NCI-H1436 (cell line): ENCODE results near the gene SEMA3E.
"Not testable (repeated sequence)": the region's sequence is repeated elsewhere in the genome, so short reads cannot be mapped to it uniquely, and the experiment has no call there.

ENCODE experiments used
- DNase-seq: peaks from one replicate; lab custom pipeline; 2025; lab: John Stamatoyannopoulos, UW

Gene SEMA3E

GRCh38 chr7:83648464-83649241, at the start of gene SEMA3E:
Gene SEMA3E (minus strand): TSS chr7:83649139.
- no peak for DNase-seq

- DNase-seq: no peak
Observed at GRCh38 chr7:83697804-83698530, 49.0 kb upstream of the SEMA3E start.

- DNase-seq: no peak
Observed at GRCh38 chr7:83696101-83696500, 47.2 kb upstream of the SEMA3E start.

- DNase-seq: no peak
Observed at GRCh38 chr7:83695128-83695960, 46.4 kb upstream of the SEMA3E start.

GRCh38 chr7:83693256-83693655, 44.3 kb upstream of the SEMA3E start:
- no peak for DNase-seq

- DNase-seq: no peak
Observed at GRCh38 chr7:83691095-83691494, 42.2 kb upstream of the SEMA3E start.

GRCh38 chr7:83689855-83690254, 40.9 kb upstream of the SEMA3E start:
- no peak for DNase-seq

- DNase-seq: no peak
Observed at GRCh38 chr7:83686416-83686815, 37.5 kb upstream of the SEMA3E start.

- DNase-seq: no peak
Observed at GRCh38 chr7:83684928-83685327, 36.0 kb upstream of the SEMA3E start.

- no peak for DNase-seq
Observed at GRCh38 chr7:83681200-83681778, 32.4 kb upstream of the SEMA3E start.

GRCh38 chr7:83677180-83677866, 28.4 kb upstream of the SEMA3E start:
- peak; percentile 18 for DNase-seq

GRCh38 chr7:83673291-83673690, 24.4 kb upstream of the SEMA3E start:
- not testable (repeated sequence) for DNase-seq

GRCh38 chr7:83672157-83672556, 23.2 kb upstream of the SEMA3E start:
- DNase-seq: no peak

GRCh38 chr7:83663131-83663530, 14.2 kb upstream of the SEMA3E start:
- no peak for DNase-seq

- no peak for DNase-seq
Observed at GRCh38 chr7:83658126-83658525, 9.2 kb upstream of the SEMA3E start.

- peak; percentile 45 for DNase-seq
Observed at GRCh38 chr7:83655951-83656556, 7.1 kb upstream of the SEMA3E start.

- DNase-seq: no peak
Observed at GRCh38 chr7:83652481-83652880, 3.5 kb upstream of the SEMA3E start.

GRCh38 chr7:83649701-83650100, 762 bp upstream of the SEMA3E start:
- no peak for DNase-seq

GRCh38 chr7:83646027-83646426, 2.9 kb downstream of the SEMA3E start:
- DNase-seq: no peak

- no peak for DNase-seq
Observed at GRCh38 chr7:83643739-83644138, 5.2 kb downstream of the SEMA3E start.

- no peak for DNase-seq
Observed at GRCh38 chr7:83643012-83643411, 5.9 kb downstream of the SEMA3E start.
